HepG2 (cell line): ENCODE measurements around the gene NTRK2. TPM values are rescaled to one million over a fixed set of nuclear protein-coding genes. Genes with fewer than 3 reads are reported as not detected.

ENCODE experiments used
- ATAC-seq: fragments of 200-7000 bp; cut with Tn5 transposase; 3 replicates; pipeline ENCODE4 v1.9.1; 2020; ENCODE audit warnings: mild to moderate bottlenecking, moderate library complexity
- BruUV-seq: library from RNA; stranded (reverse); fragments of 400-500 nt; replicated peaks from 2 replicates; lab custom pipeline; 2021; lab: Mats Ljungman, UMichigan
- CTCF ChIA-PET: fragments of 300-600 bp; formaldehyde crosslinking; extraction: SDS; loops from one replicate; lab custom pipeline; 2021; ENCODE audit warnings: low total read pairs, inconsistent platforms, low intra/inter-chr PET ratio; lab: Yijun Ruan, JAX
- POLR2A ChIA-PET: fragments of 350-600 bp; sonication (Branson Sonifier 250); formaldehyde crosslinking; loops from one replicate; lab custom pipeline; 2020; ENCODE audit warnings: antibody characterized with exemption, inconsistent platforms; lab: Yijun Ruan, JAX
- DNase-seq: peaks from one replicate; pipeline ENCODE4 v3.0.0-alpha.2; 2015; ENCODE audit warnings: low spot score
- FAIRE-seq: peaks from 3 replicates; lab custom pipeline; 2011; peaks lifted over from hg19 to GRCh38; lab: Jason Lieb, UNC
- H2AFZ ChIP-seq: one replicate; pipeline ENCODE4 v1.6.1; 2011; ENCODE audit warnings: low read length, inconsistent platforms
- H3K27ac ChIP-seq: fragments of 300-600 bp; 3 replicates; pipeline ENCODE4 v1.8.0; 2011; ENCODE audit warnings: mixed run types, mild to moderate bottlenecking, mixed read lengths, low read length, inconsistent platforms; ENCODE audit not compliant: insufficient read depth; ENCODE audit errors: extremely low read length
- H3K27me3 ChIP-seq, 2 experiments: fragments of 200-600 bp in 1 of 2; 2 replicates in 1 of 2; 3 replicates in 1 of 2; pipeline versions ENCODE4 v1.6.0 to v1.8.0; 2011; ENCODE audit warnings: low read length in 2 of 2, mild to moderate bottlenecking in 2 of 2, moderate library complexity in 2 of 2, inconsistent platforms in 1 of 2; ENCODE audit not compliant: insufficient read depth in 2 of 2, control insufficient read depth in 1 of 2
- H3K36me3 ChIP-seq, 2 experiments: fragments of 200-600 bp in 1 of 2; replicated peaks in 1 of 2; 2 replicates in 1 of 2; 3 replicates in 1 of 2; pipeline versions ENCODE4 v1.5.1 to v1.8.0; 2011; ENCODE audit warnings: low read length in 2 of 2, inconsistent platforms in 1 of 2; ENCODE audit not compliant: insufficient read depth in 2 of 2, control insufficient read depth in 1 of 2
- H3K4me1 ChIP-seq: 2 replicates; pipeline ENCODE4 v1.5.1; 2012; ENCODE audit warnings: low read length, inconsistent platforms; ENCODE audit not compliant: insufficient read depth
- H3K4me2 ChIP-seq: 2 replicates; pipeline ENCODE4 v1.6.0; 2011; ENCODE audit warnings: low read depth, low read length, inconsistent platforms
- H3K4me3 ChIP-seq, 3 experiments: fragments of 200-600 bp in 1 of 3; sonication (generic), shearing (Covaris generic) in 1 of 3; replicated peaks in 1 of 3; 2 replicates each; pipeline ENCODE4 v1.5.1; 2011 to 2016; ENCODE audit warnings: low read length in 3 of 3, inconsistent platforms in 2 of 3, low read depth in 2 of 3, mild to moderate bottlenecking in 2 of 3, control low read depth in 1 of 3, mixed read lengths in 1 of 3; ENCODE audit not compliant: insufficient read depth in 1 of 3
- H3K79me2 ChIP-seq: one replicate; pipeline ENCODE4 v1.6.1; 2011; ENCODE audit warnings: low read length, inconsistent platforms; ENCODE audit not compliant: insufficient read depth
- H3K9ac ChIP-seq: 2 replicates; pipeline ENCODE4 v1.6.0; 2011; ENCODE audit warnings: mild to moderate bottlenecking, low read depth, low read length, inconsistent platforms; ENCODE audit not compliant: insufficient read depth
- H3K9me3 ChIP-seq: 2 replicates; pipeline ENCODE4 v1.5.1; 2012; ENCODE audit warnings: mild to moderate bottlenecking, low read length
- H4K20me1 ChIP-seq: 2 replicates; pipeline ENCODE4 v1.6.0; 2011; ENCODE audit warnings: inconsistent platforms, mild to moderate bottlenecking, low read length, moderate library complexity; ENCODE audit not compliant: insufficient read depth
- ERF ChIP-seq: IDR thresholded peaks from 2 replicates; pipeline ENCODE4 v1.6.1; 2018; ENCODE audit warnings: missing biosample characterization, missing genetic modification reagents
- FOXO4 ChIP-seq: sonication (generic); formaldehyde crosslinking; conservative IDR thresholded peaks from 2 replicates; pipeline ENCODE4 v1.8.1; 2023; ENCODE audit warnings: missing genetic modification reagents
- GPBP1L1 ChIP-seq: sonication (generic); formaldehyde crosslinking; IDR thresholded peaks from 2 replicates; pipeline ENCODE4 v1.5.0; 2020; ENCODE audit warnings: mild to moderate bottlenecking, missing genetic modification reagents
- HOXA5 ChIP-seq: sonication (generic); formaldehyde crosslinking; IDR thresholded peaks from 2 replicates; pipeline ENCODE4 v1.4.0; 2020; ENCODE audit warnings: missing genetic modification reagents
- MATR3 ChIP-seq: sonication (generic); formaldehyde crosslinking; IDR thresholded peaks from 2 replicates; pipeline ENCODE4 v1.4.0; 2020; ENCODE audit warnings: missing genetic modification reagents
- NCOA5 ChIP-seq: sonication (generic); formaldehyde crosslinking; IDR thresholded peaks from 2 replicates; pipeline ENCODE4 v1.4.0; 2020; ENCODE audit warnings: missing genetic modification reagents
- PHB2 ChIP-seq: fragments of 450-650 bp; IDR thresholded peaks from 2 replicates; pipeline ENCODE4 v1.6.1; 2018; ENCODE audit not compliant: partially characterized antibody
- PRDM15 ChIP-seq: sonication (generic); formaldehyde crosslinking; IDR thresholded peaks from 2 replicates; pipeline ENCODE4 v1.4.0; 2020; ENCODE audit warnings: missing genetic modification reagents
- TFAP4 ChIP-seq: sonication (generic); IDR thresholded peaks from 2 replicates; pipeline ENCODE4 v1.6.1; 2016; ENCODE audit warnings: low read depth, borderline replicate concordance
- ZNF180 ChIP-seq: sonication (generic); formaldehyde crosslinking; IDR thresholded peaks from 2 replicates; pipeline ENCODE4 v1.4.0; 2020; ENCODE audit warnings: low read depth, missing genetic modification reagents, borderline replicate concordance
- ZNF253 ChIP-seq: sonication (generic); formaldehyde crosslinking; IDR thresholded peaks from 2 replicates; pipeline ENCODE4 v1.8.0; 2022; ENCODE audit warnings: mild to moderate bottlenecking, missing genetic modification reagents, borderline replicate concordance
- ZNF607 ChIP-seq: sonication (generic); formaldehyde crosslinking; IDR thresholded peaks from 2 replicates; pipeline ENCODE4 v1.5.1; 2020; ENCODE audit warnings: missing genetic modification reagents, mild to moderate bottlenecking, borderline replicate concordance
- ZNF678 ChIP-seq: sonication (generic); formaldehyde crosslinking; IDR thresholded peaks from 2 replicates; pipeline ENCODE4 v1.4.0; 2020; ENCODE audit warnings: mild to moderate bottlenecking, missing genetic modification reagents
- ZNF703 ChIP-seq: sonication (generic); formaldehyde crosslinking; IDR thresholded peaks from 2 replicates; pipeline ENCODE4 v1.5.1; 2020; ENCODE audit warnings: missing genetic modification reagents, mild to moderate bottlenecking, moderate library complexity, borderline replicate concordance
- ZZZ3 ChIP-seq: sonication (generic); formaldehyde crosslinking; IDR thresholded peaks from 2 replicates; pipeline ENCODE4 v1.4.0; 2020; ENCODE audit warnings: missing genetic modification reagents, mild to moderate bottlenecking, borderline replicate concordance
- WGBS: methylation state at CpG from one replicate; pipeline ENCODE4 v1.1.6; 2017; ENCODE audit warnings: low lambda C conversion rate; 5-methylcytosine and 5-hydroxymethylcytosine counted together
- in situ Hi-C: cut with HindIII; loops from 2 replicates; pipeline ENCODE4 v1.10.0; 2017; ENCODE audit warnings: low pct_unique_long_range_greater_than_20kb; ENCODE audit not compliant: extremely low pct_ligation_motif_present
- intact Hi-C: fragments of 100-400 bp; cut with micrococcal nuclease; formaldehyde crosslinking; loops from one replicate; pipeline ENCODE4 v1.10.0; 2022; ENCODE audit not compliant: unreplicated experiment
- polyA plus RNA-seq, 8 experiments: library from polyadenylated mRNA; depleted of rRNA in 3 of 8; stranded (reverse) in 7 of 8; unstranded in 1 of 8; fragments of >200 nt; fragmentation: Illumina TruSeq in 4 of 8; extraction: Trizol in 4 of 8; gene quantifications; 2 replicates each; pipeline versions ENCODE4 v1.2.1 to v1.2.3, GENCODE V29; 2011 to 2016; ENCODE audit warnings: low read depth in 4 of 8, missing spikeins in 1 of 8, mixed read lengths in 1 of 8; ENCODE audit not compliant: insufficient read depth in 1 of 8
- total RNA-seq, 5 experiments: library from RNA; depleted of rRNA; stranded (reverse); fragments of >200 nt; fragmentation: Illumina TruSeq; extraction: Trizol; gene quantifications; 2 replicates each; pipeline ENCODE4 v1.2.3, GENCODE V29; 2016; ENCODE audit warnings: low read depth in 1 of 5

Gene NTRK2
- total and polyA plus RNA-seq, 2 of the 13 experiments (the other 11 are each of a cell fraction or from before 2014, with no cell fraction given): not detected

- no peak for TF ChIP-seq ZNF180 (CRISPR knock-in tag)
- TF ChIP-seq ZZZ3 (CRISPR knock-in tag): no peak
- TF ChIP-seq ZNF678 (CRISPR knock-in tag): no peak
- no peak for TF ChIP-seq ERF (CRISPR knock-in tag)
- no peak for TF ChIP-seq ZNF253 (CRISPR knock-in tag)
- TF ChIP-seq NCOA5 (CRISPR knock-in tag): no peak
These were observed 137.9 kb downstream of the NTRK2 start (continued) for GRCh38 chr9:84807431-84807830.

- H3K27me3 ChIP-seq: peaks cover 0 to 3% of the 10 kb centered on the region in 2 experiments; a peak in 1 of 5 replicates
- ATAC-seq (no peak), FAIRE-seq (no peak), DNase-seq (no peak)
- CTCF ChIA-PET: no interaction called here
- whole genome bisulfite sequencing: 33% methylated on average over 4 of the region's 4 CpGs
- POLR2A ChIA-PET: no interaction called here
- BruUV-seq: no TSS peak
- intact Hi-C loops (no loop called here), in situ Hi-C loops (no loop called here)
- no peaks in the 10 kb centered on the region for H3K4me1 ChIP-seq
- no peak overlapping the region for H3K4me2 ChIP-seq
- no peaks in the 10 kb centered on the region for H3K9me3 ChIP-seq
- H3K79me2 ChIP-seq: no peaks in the 10 kb centered on the region
- H3K9ac ChIP-seq: no peak overlapping the region
- H3K27ac ChIP-seq: no peak overlapping the region
- H2AFZ ChIP-seq: no peak overlapping the region
- no peaks in the 10 kb centered on the region for H4K20me1 ChIP-seq
- H3K4me3 ChIP-seq: no peak overlapping the region
- no peaks in the 10 kb centered on the region for H3K36me3 ChIP-seq
- no peak for TF ChIP-seq HOXA5
- no peak for TF ChIP-seq ZNF607 (CRISPR knock-in tag)
- TF ChIP-seq TFAP4: no peak
- no peak for TF ChIP-seq GPBP1L1
- TF ChIP-seq FOXO4: no peak
- no peak for TF ChIP-seq ZNF703 (CRISPR knock-in tag)
- no peak for TF ChIP-seq PHB2
- no peak for TF ChIP-seq MATR3
- no peak for TF ChIP-seq PRDM15 (CRISPR knock-in tag)
These were observed 138.4 kb downstream of the NTRK2 start for GRCh38 chr9:84807870-84808390.
